ENCODE results near the gene MAJIN.

The MAJIN gene

GRCh38 chr11:64892411-64892831, 79.5 kb downstream of the MAJIN start:
- DNase-seq (ENCODE audit: low read depth in 2 of 2), result no peak

DNA sequence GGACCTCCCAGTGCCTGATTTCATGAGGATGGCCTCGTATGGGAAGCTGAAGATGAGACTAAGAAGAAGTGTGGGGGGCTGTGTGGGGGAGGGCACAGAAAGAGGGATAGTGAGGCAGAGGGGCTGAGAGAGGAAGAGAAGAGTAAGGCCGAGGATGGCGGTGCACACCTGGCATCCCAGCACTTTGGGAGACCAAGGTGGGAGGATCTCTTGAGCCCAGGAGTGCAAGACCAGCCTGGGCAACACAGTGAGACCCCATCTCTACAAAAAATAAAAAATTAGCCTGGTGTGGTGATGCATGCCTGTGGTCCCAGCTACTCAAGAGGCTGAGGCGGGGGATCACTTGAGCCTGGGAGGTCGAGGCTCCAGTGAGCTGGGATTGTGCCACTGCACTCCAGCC, 80.0 kb downstream of the MAJIN start:
- no peak for DNase-seq (ENCODE audit: low read depth in 2 of 2)

DNA sequence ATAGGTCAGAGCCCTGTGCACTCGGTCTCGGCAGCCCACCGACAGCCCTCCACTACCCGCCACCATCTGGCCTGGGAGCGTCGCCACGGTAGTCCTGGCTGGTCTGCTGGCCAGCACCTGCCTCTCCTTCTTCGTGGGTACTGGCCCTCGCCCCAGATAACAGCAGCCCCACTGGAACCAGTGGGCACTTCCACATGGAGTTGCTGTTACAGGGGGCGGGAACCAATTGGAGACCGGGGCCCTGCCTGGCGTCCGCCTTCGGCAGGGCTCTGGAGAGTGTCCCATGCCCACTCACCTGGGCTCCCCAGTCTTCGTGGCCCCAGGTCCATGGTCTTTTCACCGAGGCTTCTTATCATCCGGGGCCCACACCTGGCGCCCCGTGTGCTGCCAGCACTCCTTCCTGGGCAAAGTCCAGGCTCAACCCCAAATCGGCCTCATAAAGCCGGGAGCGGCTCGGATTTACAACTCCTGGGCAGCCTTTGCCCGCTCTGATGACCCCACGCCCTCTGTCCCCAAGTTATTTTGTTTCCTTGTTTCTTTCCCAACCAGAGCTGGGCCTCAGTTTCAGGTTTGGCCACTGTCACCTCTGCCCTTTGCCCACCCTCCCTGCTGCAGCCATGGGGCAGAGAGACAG, 80.6 kb downstream of the MAJIN start:
- no peak for DNase-seq (ENCODE audit: low read depth in 2 of 2)

GRCh38 chr11:64890522-64890939, 81.4 kb downstream of the MAJIN start:
- DNase-seq (ENCODE audit: low read depth in 2 of 2), result no peak

- DNase-seq (ENCODE audit: low read depth in 2 of 2), result no peak
Measured at GRCh38 chr11:64888729-64889511, 83.0 kb downstream of the MAJIN start.

GRCh38 chr11:64888406-64888728, 83.5 kb downstream of the MAJIN start:
- DNase-seq (ENCODE audit: low read depth in 2 of 2), result no peak
